IMR-90 (cell line): ENCODE measurements around the gene ACBD3.

Source experiments
- BHLHE40 ChIP-seq: fragments of 150-350 bp; IDR thresholded peaks from 2 replicates; pipeline ENCODE4 v1.6.1; 2016; ENCODE audit warnings: mild to moderate bottlenecking, low read depth, low read length
- CEBPB ChIP-seq: IDR thresholded peaks from 2 replicates; pipeline ENCODE4 v1.6.1; 2012; ENCODE audit warnings: low read depth, low read length, improper control_type of control experiment
- CHD1 ChIP-seq: IDR thresholded peaks from 2 replicates; pipeline ENCODE4 v1.6.1; 2012; ENCODE audit warnings: low read depth, low read length, improper control_type of control experiment
- FOS ChIP-seq: fragments of 150-350 bp; IDR thresholded peaks from 2 replicates; pipeline ENCODE4 v1.6.1; 2016; ENCODE audit warnings: low read depth, low read length
- MAZ ChIP-seq: IDR thresholded peaks from 2 replicates; pipeline ENCODE4 v1.6.1; 2012; ENCODE audit warnings: low read depth, mild to moderate bottlenecking, low read length, improper control_type of control experiment, moderate library complexity, borderline replicate concordance
- POLR2A ChIP-seq: IDR thresholded peaks from 2 replicates; pipeline ENCODE4 v1.6.1; 2012; ENCODE audit warnings: mild to moderate bottlenecking, low read depth, low read length
- RAD21 ChIP-seq: IDR thresholded peaks from 2 replicates; pipeline ENCODE4 v1.6.1; 2012; ENCODE audit warnings: low read length, improper control_type of control experiment
- RCOR1 ChIP-seq: IDR thresholded peaks from 2 replicates; pipeline ENCODE4 v1.6.1; 2012; ENCODE audit warnings: mild to moderate bottlenecking, low read length, improper control_type of control experiment; ENCODE audit not compliant: insufficient replicate concordance
- RFX5 ChIP-seq: IDR thresholded peaks from 2 replicates; pipeline ENCODE4 v1.8.0; 2012; ENCODE audit warnings: low read depth, mild to moderate bottlenecking, low read length, moderate library complexity
- SMC3 ChIP-seq: fragments of 150-350 bp; IDR thresholded peaks from 2 replicates; pipeline ENCODE4 v1.6.1; 2016; ENCODE audit warnings: low read depth, mild to moderate bottlenecking, antibody characterized with exemption, low read length, moderate library complexity
- TF ChIP-seq, protein P1 (sequence below): conservative IDR thresholded peaks from 2 replicates; pipeline ENCODE4 v1.5.1; 2012; ENCODE audit warnings: mild to moderate bottlenecking, low read depth, low read length, improper control_type of control experiment
- TF ChIP-seq, protein P2 (sequence below): fragments of 150-350 bp; IDR thresholded peaks from 2 replicates; pipeline ENCODE4 v1.6.1; 2016; ENCODE audit warnings: low read depth, mild to moderate bottlenecking, low read length, moderate library complexity, borderline replicate concordance
- TF ChIP-seq, protein P3 (sequence below): fragments of 150-350 bp; IDR thresholded peaks from 2 replicates; pipeline ENCODE4 v1.6.1; 2017; ENCODE audit warnings: mild to moderate bottlenecking, antibody characterized with exemption, low read length, low read depth

DNA sequence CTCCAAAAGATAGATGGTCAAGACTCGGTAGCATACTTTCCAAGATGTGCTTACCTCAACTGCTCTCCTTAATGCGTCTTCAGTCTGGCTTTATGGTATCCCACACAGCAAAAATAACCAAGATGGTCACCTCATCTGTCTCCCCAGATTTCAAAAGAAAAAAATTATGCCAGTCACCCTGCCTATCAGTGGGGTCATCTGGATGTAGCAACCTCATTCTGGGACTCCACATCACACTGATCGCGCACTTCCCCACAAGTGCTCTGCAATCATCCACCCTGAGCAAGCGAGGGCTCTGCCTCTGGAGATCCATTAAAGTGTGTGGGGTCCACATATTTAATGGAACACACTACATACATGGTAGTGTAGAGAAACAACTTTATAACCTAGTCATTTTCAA is 42.5 kb downstream of the ACBD3 start:
- TF ChIP-seq RFX5 (no peak), CHD1 (no peak), MAZ (no peak), RAD21 (no peak), CEBPB (no peak), POLR2A (no peak), SMC3 (no peak), RCOR1 (no peak), FOS (no peak), BHLHE40 (no peak)
- TF ChIP-seq, protein P1, sequence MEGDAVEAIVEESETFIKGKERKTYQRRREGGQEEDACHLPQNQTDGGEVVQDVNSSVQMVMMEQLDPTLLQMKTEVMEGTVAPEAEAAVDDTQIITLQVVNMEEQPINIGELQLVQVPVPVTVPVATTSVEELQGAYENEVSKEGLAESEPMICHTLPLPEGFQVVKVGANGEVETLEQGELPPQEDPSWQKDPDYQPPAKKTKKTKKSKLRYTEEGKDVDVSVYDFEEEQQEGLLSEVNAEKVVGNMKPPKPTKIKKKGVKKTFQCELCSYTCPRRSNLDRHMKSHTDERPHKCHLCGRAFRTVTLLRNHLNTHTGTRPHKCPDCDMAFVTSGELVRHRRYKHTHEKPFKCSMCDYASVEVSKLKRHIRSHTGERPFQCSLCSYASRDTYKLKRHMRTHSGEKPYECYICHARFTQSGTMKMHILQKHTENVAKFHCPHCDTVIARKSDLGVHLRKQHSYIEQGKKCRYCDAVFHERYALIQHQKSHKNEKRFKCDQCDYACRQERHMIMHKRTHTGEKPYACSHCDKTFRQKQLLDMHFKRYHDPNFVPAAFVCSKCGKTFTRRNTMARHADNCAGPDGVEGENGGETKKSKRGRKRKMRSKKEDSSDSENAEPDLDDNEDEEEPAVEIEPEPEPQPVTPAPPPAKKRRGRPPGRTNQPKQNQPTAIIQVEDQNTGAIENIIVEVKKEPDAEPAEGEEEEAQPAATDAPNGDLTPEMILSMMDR = no peak
- TF ChIP-seq, protein P2, sequence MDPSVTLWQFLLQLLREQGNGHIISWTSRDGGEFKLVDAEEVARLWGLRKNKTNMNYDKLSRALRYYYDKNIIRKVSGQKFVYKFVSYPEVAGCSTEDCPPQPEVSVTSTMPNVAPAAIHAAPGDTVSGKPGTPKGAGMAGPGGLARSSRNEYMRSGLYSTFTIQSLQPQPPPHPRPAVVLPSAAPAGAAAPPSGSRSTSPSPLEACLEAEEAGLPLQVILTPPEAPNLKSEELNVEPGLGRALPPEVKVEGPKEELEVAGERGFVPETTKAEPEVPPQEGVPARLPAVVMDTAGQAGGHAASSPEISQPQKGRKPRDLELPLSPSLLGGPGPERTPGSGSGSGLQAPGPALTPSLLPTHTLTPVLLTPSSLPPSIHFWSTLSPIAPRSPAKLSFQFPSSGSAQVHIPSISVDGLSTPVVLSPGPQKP = no peak
- TF ChIP-seq, protein P3, sequence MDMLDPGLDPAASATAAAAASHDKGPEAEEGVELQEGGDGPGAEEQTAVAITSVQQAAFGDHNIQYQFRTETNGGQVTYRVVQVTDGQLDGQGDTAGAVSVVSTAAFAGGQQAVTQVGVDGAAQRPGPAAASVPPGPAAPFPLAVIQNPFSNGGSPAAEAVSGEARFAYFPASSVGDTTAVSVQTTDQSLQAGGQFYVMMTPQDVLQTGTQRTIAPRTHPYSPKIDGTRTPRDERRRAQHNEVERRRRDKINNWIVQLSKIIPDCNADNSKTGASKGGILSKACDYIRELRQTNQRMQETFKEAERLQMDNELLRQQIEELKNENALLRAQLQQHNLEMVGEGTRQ = no peak
